ENCODE results near the gene ZNF735. TPM values are rescaled to one million over a fixed set of nuclear protein-coding genes. Genes with fewer than 3 reads are reported as not detected.

ZNF735 gene
- total RNA-seq, 1 donor from 2014 or later, result not detected

DNA sequence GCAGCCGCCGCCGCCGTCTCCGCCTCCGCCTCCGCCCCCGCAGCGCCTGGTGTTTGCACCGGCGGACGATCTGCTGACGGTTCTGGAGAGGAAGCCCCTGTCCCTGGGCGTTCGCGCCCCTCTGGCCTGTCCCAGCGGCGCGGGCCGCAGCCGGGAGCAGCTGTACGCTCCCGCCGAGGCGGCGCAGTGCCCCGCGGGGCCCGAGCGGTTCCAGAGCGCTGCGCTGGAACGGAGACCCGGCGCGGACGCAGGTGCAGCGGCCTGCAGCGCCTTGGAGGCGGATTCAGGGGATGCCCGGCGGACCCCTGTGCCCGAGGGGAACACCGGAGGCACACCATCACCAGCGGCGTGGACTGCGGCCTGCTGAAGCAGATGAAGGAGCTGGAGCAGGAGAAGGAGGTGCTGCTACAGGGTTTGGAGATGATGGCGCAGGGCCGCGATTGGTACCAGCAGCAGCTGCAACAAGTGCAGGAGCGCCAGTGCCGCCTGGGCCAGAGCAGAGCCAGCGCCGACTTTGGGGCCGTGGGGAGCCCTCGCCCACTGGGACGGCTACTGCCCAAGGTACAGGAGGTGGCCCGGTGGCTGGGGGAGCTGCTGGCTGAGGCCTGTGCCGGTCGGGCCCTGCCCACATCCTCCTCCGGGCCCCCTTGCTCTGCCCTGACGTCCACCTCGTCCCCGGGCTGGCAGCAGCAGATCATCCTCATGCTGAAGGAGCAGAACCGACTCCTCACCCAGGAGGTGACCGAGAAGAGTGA, 24.8 kb upstream of the ZNF735 start:
- Histone ChIP-seq H3K27ac (no peak overlapping the region), H3K27me3 (peaks cover 17% of the 10 kb centered on the region), H3K4me1 (no peaks in the 10 kb centered on the region), H3K4me3 (no peak overlapping the region), H3K9me3 (no peaks in the 10 kb centered on the region), H3K36me3 (no peaks in the 10 kb centered on the region)
- TF ChIP-seq, protein P1, sequence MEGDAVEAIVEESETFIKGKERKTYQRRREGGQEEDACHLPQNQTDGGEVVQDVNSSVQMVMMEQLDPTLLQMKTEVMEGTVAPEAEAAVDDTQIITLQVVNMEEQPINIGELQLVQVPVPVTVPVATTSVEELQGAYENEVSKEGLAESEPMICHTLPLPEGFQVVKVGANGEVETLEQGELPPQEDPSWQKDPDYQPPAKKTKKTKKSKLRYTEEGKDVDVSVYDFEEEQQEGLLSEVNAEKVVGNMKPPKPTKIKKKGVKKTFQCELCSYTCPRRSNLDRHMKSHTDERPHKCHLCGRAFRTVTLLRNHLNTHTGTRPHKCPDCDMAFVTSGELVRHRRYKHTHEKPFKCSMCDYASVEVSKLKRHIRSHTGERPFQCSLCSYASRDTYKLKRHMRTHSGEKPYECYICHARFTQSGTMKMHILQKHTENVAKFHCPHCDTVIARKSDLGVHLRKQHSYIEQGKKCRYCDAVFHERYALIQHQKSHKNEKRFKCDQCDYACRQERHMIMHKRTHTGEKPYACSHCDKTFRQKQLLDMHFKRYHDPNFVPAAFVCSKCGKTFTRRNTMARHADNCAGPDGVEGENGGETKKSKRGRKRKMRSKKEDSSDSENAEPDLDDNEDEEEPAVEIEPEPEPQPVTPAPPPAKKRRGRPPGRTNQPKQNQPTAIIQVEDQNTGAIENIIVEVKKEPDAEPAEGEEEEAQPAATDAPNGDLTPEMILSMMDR (IDR thresholded peaks at IDR 0.05), result no peak
- intact Hi-C loops (cut with DNase I), result loop anchor here (5.0 kb wide), 1 partner anchor 435 kb away; no protein-coding TSS in a partner anchor
- DNase-seq (no peak), ATAC-seq (peak; percentile 6)

DNA sequence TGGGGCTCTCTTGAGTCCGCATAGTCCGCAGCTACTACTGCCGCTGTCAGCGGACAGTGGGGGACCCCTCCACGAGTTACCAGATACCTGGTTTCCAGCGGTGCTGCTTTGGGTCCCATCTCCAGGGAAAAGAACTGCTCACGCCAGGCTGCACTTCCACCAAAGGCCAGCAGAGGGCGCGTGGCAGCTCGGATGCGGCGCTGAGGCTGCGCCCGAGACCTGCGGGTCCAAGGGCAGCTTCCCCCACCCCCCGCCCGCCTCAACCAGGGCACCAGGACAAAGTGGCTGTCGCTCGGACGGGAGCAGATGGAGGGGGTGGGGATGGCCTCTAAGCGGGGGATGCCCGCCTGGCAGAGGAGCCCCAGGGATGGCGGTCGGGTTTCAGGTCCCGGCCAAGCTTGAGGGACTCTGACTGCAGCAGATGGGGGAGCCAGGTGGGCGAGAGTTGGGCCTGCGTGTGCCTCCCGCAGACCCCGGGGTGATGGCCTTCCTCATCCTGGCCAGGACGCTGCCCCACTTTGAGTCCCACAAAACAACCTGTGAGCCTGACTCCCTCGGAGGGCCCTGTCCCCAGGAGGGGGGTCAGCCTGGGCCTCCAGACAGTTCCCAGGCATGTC, 23.8 kb upstream of the ZNF735 start:
- Histone ChIP-seq H3K9me3 (no peaks in the 10 kb centered on the region), H3K36me3 (no peaks in the 10 kb centered on the region), H3K27ac (no peak overlapping the region), H3K4me1 (no peaks in the 10 kb centered on the region), H3K27me3 (peaks cover 17% of the 10 kb centered on the region), H3K4me3 (no peak overlapping the region)
- intact Hi-C loops (cut with DNase I), result loop anchor here (5.0 kb wide), 1 partner anchor 434 kb away; no protein-coding TSS in a partner anchor
- ATAC-seq (peak; percentile 63), DNase-seq (no peak)
- TF ChIP-seq, protein P1 (IDR thresholded peaks at IDR 0.05), result peak; percentile 90

DNA sequence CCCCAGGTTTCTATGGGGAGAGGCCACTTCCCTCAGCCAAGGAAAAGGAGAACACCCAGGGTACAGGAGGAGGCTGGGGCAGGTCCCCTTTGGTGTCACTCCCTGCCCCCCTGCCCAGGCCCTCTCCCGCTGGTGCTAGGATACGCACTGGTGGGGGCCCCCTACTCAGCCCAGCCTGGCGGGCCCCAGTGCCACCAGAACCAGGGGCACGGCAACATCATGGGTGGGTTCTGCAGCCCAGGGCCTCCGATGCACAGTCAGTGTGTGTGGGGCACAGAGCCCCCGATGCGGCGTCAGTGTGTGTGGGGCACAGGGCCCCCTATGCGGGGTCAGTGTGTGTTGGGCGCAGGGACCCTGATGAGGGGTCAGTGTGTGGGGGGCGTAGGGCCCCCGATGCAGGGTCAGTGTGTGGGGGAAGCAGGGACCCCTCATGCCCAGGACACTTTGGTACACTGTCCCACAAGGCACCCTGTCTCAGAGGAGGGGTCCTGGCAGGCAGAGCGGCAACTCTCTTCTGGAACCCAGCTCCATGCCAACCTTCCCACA, 23.1 kb upstream of the ZNF735 start:
- intact Hi-C loops (cut with DNase I), result loop anchor here (5.0 kb wide), 1 partner anchor 433 kb away; no protein-coding TSS in a partner anchor
- ATAC-seq (peak; percentile 16), DNase-seq (no peak)
- Histone ChIP-seq H3K9me3 (no peaks in the 10 kb centered on the region), H3K27me3 (peaks cover 17% of the 10 kb centered on the region), H3K36me3 (no peaks in the 10 kb centered on the region), H3K4me3 (no peak overlapping the region), H3K27ac (no peak overlapping the region), H3K4me1 (no peaks in the 10 kb centered on the region)
- TF ChIP-seq, protein P1 (IDR thresholded peaks at IDR 0.05), result no peak

DNA sequence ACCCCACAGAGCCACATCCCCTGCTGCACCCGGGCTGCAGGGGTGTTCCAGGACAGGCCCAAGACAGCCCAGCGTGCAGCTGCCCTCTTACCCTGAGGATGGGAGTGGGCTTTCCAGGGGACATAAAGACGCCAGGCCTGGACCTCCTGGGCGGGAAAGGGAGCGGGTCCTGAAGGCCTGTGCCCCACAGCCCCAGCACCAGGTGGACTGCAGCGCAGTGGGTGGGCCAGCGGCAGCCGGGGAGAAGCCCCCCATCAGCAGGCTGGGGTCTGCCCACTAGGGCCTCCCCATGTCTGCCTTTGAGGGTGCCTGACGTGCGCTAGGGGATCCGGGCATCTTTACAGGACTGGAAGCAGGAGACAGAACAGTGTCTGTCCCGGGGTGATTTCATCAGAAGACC, 22.6 kb upstream of the ZNF735 start:
- H3K27me3 ChIP-seq, result peaks cover 17% of the 10 kb centered on the region
- TF ChIP-seq, protein P1 (IDR thresholded peaks at IDR 0.05), result no peak
- ATAC-seq, result peak; percentile 9
- no peak overlapping the region for H3K4me3 ChIP-seq
- H3K9me3 ChIP-seq, result no peaks in the 10 kb centered on the region
- H3K36me3 ChIP-seq, result no peaks in the 10 kb centered on the region
- intact Hi-C loops (cut with DNase I), result loop anchor here (5.0 kb wide), 1 partner anchor 433 kb away; no protein-coding TSS in a partner anchor
- DNase-seq, result no peak
- no peak overlapping the region for H3K27ac ChIP-seq
- H3K4me1 ChIP-seq, result no peaks in the 10 kb centered on the region

DNA sequence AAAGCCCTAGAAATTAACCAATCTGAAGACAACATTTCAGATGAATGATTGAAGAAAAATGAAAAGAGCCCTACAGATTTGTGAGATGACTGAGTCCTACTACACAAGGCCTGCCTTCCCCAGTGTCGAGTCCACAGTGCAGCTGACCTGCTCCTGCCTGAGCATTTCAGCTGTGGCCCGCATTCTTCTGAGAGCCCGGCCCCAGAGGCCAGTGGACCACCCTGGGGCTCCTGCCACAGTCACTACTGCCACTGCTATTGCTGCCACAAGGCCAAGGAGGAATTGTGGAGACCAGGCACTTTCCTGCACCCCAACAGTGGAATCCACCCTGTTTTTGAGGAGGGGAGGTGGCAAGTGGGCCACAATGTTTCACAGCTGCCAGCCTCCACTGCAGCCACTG, 19.6 kb upstream of the ZNF735 start:
- ATAC-seq, result no peak
- intact Hi-C loops (cut with DNase I), result no loop called here
- Histone ChIP-seq H3K9me3 (no peaks in the 10 kb centered on the region), H3K4me3 (no peak overlapping the region), H3K4me1 (no peaks in the 10 kb centered on the region), H3K27me3 (peaks cover 6% of the 10 kb centered on the region), H3K27ac (no peak overlapping the region), H3K36me3 (no peaks in the 10 kb centered on the region)
- DNase-seq, result no peak
- TF ChIP-seq, protein P1 (IDR thresholded peaks at IDR 0.05), result no peak

Data from upper lobe of right lung (tissue), 1 donor.